GM21786 (cell line): ENCODE data around the gene CMTM6.

ENCODE experiments used
- ATAC-seq: cut with Tn5 transposase; IDR thresholded peaks from one replicate; pipeline ENCODE4 v1.9.1; 2021; ENCODE audit not compliant: unreplicated experiment

The CMTM6 gene

DNA sequence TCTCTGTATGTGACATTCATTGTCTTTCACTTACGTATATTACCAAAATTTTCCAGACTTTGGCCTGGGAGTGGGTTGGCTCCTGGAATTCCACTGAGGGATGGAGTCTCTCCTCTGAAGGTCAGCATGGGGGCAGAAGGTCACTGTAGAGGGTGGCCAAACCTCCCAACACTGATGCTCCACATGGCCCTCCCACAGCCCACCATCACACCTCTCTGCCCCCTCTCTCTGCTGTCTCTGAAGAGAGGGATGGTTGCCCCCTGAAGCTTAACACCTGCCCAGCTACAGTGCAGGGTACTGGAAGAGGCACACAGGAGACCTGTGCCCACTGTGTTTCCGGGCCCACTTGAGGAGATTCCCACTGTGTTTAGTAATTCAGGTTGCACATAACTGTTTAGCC is 52.2 kb downstream of the CMTM6 start:
- no peak for ATAC-seq

DNA sequence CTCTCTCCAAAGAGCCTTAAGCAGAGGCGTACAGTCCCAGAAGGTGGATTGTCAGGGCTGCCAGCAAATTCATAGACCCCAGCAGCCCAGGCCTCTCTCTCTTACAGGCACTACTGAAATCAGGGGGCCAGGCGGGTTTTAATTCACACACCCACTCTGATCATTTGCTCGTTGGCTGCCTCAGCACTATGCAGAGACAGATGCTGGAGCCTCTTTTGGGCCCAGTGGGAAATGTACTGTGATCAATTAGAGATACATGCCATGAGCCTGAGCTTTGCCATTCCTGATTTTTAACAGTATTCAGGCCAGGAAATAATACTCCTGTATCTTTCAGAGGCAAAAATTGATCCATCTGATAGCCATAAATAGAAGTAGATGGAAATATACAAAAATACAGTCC is 53.0 kb downstream of the CMTM6 start:
- no peak for ATAC-seq

DNA sequence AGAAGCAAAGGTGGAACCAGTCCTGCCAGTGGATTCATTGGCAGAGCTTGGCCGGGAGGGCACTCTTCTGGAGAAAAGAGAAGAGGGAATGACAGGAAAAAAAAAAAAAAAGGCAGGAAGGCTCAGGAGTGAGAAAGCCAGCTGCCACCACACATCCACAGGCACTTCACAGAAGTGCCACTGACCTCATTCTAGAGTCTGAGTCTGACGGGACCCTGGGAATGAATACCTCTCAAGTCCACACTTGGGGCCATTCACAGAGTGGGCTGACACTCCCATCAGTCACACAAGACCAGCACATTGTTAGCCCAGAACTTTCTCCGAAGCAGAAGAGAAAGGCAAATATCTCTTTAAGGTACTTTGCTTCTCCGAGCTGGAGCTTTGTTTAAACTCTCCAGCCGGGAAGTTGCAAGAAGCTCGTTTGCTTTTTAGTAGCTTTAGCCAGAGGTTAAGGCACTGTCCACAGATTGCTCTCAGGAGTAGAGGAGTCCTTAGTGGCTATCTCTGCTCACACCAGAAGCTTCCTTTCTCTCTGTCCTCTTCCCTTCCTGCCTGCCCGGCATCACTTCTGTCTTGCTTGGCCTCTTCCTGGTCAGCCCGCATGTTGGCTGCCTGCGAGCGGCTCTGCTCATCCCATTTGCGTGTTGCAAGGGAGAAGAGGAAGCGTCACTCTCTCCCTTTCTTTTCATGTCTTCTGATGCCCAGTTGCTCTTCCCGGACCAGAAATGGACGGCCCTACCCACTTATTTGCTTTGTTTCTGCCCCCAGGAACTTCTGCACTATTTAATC is 53.8 kb downstream of the CMTM6 start:
- no peak for ATAC-seq

DNA sequence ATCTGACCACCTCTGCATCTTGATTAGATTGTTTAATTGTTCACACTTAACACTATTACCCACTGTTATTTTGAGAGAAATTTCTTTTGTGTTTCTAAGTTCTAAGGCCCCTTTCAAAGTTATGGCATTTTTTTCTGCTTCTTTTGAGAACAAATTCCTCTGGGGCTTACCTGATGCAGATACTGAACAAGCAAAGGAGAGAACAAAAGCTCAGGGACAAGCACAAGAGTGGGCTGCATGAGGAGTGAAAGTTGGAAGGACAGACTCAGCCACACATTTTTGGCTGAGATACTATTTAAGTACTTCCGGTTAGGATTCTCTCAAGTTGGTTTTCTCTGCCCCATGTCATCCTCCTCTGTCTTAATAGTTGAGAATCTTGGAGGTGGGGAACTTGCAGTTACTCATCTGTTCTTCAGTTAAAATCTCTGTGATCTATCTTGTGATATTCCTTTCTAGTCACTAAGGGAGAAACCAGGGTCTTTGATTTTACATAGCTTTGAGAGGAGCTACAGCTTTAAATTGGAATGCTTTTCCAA is 54.7 kb downstream of the CMTM6 start:
- ATAC-seq = no peak

DNA sequence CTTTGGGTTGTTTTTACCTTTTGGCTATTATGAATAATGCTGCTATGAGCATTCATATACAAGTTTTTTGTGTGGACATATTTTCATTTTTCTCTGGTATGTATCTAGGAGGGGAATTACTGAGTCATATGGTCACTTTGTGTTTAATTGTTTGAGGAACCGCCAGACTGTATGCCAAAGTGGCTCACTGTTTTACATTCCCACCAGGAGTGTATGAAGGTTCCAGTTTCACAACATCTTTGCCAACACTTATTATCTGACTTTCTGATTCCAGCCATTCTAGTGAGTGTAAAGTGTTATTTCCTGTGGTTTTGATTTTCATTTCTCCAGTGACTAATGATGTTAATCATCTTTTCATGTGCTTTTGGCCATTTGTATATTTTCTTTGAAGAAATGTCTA is 59.2 kb downstream of the CMTM6 start:
- no peak for ATAC-seq

DNA sequence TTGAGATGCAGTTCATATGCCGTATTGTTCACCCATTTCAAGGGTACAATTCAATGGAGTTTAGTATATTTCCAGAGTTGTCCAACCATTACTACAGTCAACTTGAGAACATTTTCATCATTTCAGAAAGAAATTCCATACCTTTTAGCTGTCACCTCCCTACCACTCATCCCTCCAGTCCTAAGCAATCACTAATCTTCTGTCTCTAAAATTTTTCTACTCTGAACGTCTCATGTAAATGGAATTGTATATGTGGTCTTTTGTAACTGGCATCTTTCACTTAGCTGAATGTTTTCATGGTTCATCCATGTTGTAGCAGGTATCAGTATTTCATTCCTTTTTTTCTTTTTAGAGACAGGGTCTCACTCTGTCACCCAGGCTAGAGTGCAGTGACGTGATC is 59.9 kb downstream of the CMTM6 start:
- no peak for ATAC-seq

DNA sequence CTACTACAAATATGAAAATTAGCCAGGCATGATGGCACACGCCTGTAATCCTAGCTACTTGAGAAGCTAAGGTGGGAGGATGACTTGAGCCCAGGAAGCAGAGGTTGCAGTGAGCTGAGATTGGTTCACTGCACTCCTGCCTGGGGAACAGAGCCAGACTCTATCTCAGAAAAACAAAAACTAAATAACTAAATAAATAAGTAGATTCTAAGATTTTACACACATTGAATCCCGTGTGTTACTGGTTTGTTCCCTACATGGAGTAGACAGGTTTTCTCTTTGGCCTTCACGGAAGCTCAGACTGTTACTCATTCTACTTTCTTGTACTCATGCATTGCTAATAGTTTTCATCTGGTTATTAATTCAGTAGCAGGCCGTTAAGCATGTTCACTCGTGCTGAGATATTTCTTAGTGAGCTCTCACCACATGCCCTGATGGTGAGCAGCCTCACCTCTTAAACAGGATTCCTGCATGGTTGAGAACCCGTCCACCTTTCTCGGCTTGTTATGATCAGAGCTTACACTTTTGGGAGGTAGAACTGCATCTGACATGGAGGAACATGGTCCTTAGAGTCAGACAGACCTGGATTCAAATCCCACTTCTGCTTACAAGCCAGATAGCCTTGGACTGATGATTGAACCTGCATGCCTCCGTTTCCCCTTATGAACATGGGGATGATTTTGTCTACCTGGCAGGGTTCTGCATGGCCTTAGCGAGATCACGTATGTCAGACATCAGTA is 61.9 kb downstream of the CMTM6 start:
- no peak for ATAC-seq

DNA sequence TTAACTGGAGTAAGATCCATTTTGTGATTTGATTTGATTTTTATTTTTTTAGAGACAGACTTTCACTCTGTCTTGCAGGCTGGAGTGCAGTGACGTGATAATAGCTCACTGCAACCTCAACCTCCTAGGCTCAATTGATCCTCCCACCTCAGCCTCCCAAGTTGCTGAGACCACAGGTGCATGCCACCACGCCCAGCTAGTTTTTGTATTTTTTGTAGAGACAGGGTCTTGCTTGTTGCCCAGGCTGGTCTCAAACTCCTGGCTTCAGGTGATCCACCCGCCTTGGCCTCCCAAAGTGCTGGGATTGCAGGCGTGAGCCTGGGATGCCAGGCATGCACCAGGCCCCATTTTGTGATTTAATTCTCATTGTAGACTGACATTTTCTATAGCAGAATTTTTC is 63.2 kb downstream of the CMTM6 start:
- peak; percentile 6 for ATAC-seq

DNA sequence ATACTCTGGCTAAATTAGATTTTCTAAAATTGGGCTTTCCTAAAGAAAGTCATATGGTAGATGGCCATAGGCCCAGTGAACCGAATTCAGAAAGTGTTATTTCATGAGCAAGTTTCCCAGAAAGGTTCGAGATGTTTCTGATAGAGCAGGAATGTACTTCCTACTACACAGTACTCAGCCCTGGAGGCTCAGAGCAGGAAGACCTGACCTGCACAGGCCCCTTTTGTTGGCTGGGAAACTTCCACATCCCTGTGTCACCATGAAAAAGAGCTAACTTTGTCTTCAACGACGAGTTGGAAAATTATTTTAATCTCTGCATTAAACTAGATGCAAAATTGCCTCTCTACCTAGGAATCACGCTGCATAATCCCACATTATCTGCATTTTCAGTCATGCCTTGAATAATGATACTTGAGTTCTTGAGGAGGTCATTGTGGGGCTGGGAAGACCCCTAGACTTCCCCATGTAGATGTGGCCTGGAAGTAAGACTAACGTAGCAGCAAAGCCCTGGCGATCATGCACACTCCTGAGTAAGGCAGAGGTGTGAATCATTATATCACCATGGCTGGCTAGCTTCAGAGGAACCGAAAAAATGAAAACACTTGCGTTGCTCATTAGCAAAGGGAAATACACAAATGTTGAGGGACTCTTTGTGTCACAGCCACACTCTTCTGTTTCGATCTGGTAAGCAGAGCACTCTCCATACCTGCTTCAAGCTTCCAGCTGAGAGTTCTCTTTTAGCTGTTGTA is 63.9 kb downstream of the CMTM6 start:
- peak; percentile 89 for ATAC-seq

DNA sequence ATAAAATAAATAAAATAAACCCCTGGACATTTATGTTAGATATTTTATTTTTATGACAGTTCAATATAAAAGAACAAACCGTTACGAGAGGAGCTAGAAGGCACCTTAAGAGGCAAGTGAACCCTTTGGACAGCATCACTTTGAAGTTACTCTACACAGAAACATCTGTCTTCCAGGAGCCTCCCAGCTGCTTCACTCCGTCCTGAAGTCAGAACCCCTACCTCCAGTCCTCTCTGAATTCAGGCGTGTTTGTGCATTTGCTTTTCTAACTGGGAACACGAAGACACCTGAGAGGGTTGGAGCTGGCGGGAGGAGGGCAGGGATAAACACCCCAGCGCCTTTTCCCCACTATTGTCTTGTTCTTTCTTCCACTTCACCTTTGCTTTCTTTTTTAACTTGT is 64.8 kb downstream of the CMTM6 start:
- no peak for ATAC-seq

DNA sequence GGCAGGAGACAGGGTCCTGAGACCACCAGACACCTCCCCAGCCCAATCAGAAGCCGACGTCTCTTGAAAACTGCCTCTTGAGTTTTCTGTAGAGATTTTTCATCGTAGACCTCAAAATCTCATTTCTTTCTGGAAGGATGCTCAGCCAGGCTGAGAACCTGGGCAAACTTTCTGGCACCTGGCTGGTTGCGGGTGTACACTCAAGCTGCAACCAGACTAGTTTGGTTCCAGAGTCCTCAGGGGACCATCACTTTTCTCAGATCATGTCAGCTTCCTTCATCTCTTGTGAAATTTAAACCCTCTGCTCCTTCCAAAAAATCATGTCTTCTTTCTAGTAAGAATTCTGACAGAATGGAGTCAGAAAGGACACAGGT is 65.8 kb downstream of the CMTM6 start:
- ATAC-seq = peak; percentile 35

DNA sequence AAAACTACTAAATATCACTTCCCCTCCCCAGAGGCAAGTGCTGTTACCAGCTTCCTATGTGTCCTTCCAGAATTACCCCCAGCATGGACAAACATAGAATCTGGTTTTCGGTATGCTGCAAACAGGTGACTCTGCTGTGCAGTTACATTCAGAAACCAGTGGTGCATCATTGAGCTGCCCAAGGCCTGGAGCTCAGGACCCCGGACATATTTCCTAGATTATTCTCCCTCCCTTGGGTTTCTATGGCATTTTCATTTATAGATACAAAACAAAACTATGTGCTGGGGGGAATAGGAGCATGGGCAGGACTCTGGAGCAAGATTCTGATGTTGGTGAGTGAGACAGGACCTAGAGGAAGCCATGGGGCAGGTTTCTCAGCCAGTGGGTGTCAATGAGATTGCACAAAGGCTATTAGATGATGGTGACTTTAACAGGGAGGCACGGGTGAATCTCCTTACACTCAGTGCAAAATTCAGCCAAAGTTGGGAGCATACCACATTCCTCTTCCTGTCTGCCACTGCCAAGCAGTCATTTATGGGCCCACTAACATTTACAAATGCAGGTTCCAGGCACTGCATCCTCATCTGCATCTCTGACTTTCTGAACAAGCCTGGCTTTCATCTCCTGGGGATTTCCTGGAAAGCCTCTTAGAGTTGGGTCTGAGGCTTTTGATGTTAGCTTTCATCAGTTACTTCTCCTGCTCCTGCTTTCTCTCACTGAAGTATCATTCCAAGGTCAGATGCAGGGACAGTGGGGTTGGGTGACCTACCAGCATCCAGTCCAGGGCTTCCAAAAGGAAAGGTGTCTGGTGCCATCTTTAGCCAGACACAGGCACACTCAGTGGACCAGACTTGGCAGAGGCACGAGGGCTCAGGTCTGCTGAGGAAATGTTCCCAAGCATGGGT is 66.5 kb downstream of the CMTM6 start:
- ATAC-seq = no peak

DNA sequence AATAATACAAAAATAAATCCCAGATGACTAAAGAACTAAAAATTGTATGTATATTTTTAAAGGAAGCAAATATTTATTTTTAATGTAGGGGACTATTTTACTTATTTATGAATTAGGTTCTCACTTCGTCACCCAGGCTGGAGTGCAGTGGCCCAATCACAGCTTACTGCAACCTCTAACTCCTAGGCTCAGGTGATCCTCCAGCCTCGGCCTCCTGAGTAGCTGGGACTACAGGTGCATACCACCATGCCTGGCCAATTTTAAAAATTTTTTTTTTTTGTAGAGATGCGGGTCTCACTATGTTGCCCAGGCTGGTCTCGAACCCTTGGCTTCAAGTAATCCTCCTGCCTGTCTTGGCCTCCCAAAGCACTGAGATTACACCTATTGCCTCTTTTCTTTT is 68.4 kb downstream of the CMTM6 start:
- ATAC-seq = no peak

DNA sequence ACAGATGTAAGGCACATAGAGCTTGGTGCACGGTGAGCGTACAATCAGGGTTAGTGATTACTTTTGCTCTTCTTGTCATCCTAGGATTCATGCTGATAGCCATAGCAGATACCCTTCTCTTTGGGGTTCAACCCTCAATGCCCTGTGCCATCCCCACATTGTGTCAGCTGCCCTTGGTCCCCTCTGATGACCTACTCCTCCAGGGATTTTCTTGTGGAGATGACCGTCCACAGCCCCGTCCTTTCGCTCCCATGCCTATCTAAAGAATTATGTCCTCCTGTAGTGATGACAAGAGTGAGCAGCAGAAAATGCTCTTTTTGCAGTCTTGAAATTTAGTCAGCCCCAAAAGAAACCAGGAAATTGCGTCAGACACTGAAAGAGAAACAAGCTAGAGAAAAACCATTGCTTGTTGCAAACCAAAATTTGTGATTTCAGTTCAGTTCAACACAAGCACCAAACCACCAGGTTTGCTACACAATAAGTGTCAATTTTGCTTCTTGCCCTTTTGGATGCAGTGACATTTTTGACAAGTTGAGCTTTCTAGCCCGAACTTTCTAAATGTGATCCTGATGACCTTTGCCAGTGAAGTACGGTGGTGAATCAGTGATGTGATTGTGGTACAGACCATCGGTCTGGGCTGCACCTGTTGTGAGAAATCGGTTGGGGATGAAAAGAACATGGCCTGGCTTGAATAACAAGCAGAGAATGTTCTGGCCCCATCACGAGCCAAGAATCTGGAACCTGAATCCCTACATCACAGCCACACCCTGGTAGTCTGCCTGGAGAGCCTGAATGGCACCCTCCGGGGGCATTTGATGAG is 69.7 kb downstream of the CMTM6 start:
- peak; percentile 40 for ATAC-seq

DNA sequence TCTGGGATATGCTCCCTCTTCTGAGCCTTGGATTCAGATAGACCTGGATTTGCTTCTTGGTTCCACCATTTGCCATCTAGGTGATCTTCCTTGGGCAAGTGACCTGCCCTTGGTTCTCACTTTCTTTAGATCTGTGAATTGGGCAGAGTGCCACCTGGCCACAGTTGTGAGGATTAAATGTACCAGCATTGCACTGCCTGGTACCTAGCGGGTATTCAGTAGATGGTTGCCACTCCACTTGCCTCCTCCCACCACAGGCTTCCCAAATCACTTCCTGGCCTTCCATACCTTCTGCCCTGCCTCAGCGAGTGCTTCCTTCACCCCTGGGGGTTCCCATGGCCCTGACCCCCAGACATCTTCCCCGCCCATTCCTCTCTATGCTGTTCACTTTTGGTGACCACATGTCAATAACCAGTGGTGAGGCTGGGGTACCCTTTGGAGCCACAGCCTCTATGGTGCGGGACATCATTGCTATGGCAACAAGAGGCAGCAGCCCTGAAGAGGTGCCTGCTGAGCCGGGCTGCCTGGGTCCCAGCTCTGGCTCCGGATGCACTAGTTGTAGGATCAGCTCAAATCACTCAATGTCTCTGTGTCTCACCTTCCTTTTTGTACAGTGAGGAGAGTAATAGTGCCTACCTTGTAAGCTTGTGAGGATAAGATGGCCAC is 70.5 kb downstream of the CMTM6 start:
- no peak for ATAC-seq

DNA sequence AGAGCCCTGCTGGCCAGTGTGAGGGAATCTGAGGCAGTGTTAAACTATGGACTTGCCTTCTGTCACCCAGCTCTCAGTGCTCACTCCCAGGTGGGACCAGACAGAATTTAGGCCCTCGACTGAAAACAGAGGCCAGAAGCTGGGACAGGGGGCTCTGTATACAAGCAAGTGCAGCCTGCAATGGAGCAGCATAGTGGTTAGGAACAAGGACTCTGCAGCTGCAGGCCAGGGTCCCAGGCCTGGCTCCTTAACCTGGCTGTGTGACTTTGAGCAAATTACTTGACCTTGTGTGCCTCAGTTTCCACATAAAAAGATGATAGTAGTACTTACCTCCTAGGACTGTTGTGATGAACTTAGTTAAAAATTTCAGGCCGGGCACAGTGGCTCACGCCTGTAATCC is 71.2 kb downstream of the CMTM6 start:
- ATAC-seq = no peak
